SK-N-SH treated with all-trans-retinoic acid at 6 μM for 48 hours (cell line): Measurements from ENCODE around the gene CCDC197.

Source experiments
- ATAC-seq: fragments of 200-7000 bp; cut with Tn5 transposase; 3 replicates; pipeline ENCODE4 v1.9.1; 2020; ENCODE audit warnings: mild to moderate bottlenecking, moderate library complexity
- ARNTL ChIP-seq: fragments of 450-650 bp; formaldehyde crosslinking; IDR thresholded peaks from 2 replicates; pipeline ENCODE4 v1.5.0; 2020; ENCODE audit warnings: low read depth, mild to moderate bottlenecking, moderate library complexity, borderline replicate concordance
- CSDC2 ChIP-seq: fragments of 250-450 bp; sonication (Bioruptor Pico); IDR thresholded peaks from 2 replicates; pipeline ENCODE4 v1.5.0; 2020; ENCODE audit warnings: mild to moderate bottlenecking, moderate library complexity
- CSRNP3 ChIP-seq: fragments of 250-450 bp; sonication (Bioruptor Pico); IDR thresholded peaks from 2 replicates; pipeline ENCODE4 v1.5.1; 2021; ENCODE audit warnings: mild to moderate bottlenecking, moderate library complexity
- GLIS3 ChIP-seq: fragments of 250-450 bp; sonication (Bioruptor Pico); IDR thresholded peaks from 2 replicates; pipeline ENCODE4 v1.5.0; 2020; ENCODE audit warnings: mild to moderate bottlenecking, moderate library complexity
- ISL1 ChIP-seq: fragments of 250-450 bp; sonication (Bioruptor Pico); IDR thresholded peaks from 2 replicates; pipeline ENCODE4 v2.1.2; 2022; ENCODE audit warnings: mild to moderate bottlenecking, moderate library complexity
- OSR1 ChIP-seq: fragments of 250-450 bp; sonication (Bioruptor Pico); IDR thresholded peaks from 2 replicates; pipeline ENCODE4 v1.8.0; 2022; ENCODE audit warnings: moderate library complexity, mild to moderate bottlenecking, inconsistent platforms
- POU6F1 ChIP-seq: fragments of 250-450 bp; sonication (Bioruptor Pico); IDR thresholded peaks from 2 replicates; pipeline ENCODE4 v1.8.0; 2021; ENCODE audit warnings: low read depth, mild to moderate bottlenecking, moderate library complexity, borderline replicate concordance
- SNAI2 ChIP-seq: fragments of 250-450 bp; sonication (Bioruptor Pico); IDR thresholded peaks from 2 replicates; pipeline ENCODE4 v1.5.0; 2020; ENCODE audit warnings: mild to moderate bottlenecking, moderate library complexity
- TCF4 ChIP-seq: fragments of 250-450 bp; sonication (Bioruptor Pico); IDR thresholded peaks from 2 replicates; pipeline ENCODE4 v1.8.0; 2021; ENCODE audit warnings: mild to moderate bottlenecking, moderate library complexity, borderline replicate concordance
- TOX ChIP-seq: fragments of 250-450 bp; sonication (Bioruptor Pico); IDR thresholded peaks from 2 replicates; pipeline ENCODE4 v1.8.0; 2021; ENCODE audit warnings: mild to moderate bottlenecking, moderate library complexity, borderline replicate concordance
- TSHZ2 ChIP-seq: fragments of 250-450 bp; sonication (Bioruptor Pico); IDR thresholded peaks from 2 replicates; pipeline ENCODE4 v1.5.0; 2020; ENCODE audit warnings: mild to moderate bottlenecking, moderate library complexity
- ZFP30 ChIP-seq: fragments of 450-650 bp; formaldehyde crosslinking; IDR thresholded peaks from 2 replicates; pipeline ENCODE4 v1.5.0; 2022; ENCODE audit warnings: mild to moderate bottlenecking, moderate library complexity
- ZNF565 ChIP-seq: fragments of 450-650 bp; formaldehyde crosslinking; conservative IDR thresholded peaks from 2 replicates; pipeline ENCODE4 v1.5.0; 2020; ENCODE audit warnings: low read depth, mild to moderate bottlenecking, moderate library complexity
- ZNF70 ChIP-seq: fragments of 450-650 bp; formaldehyde crosslinking; IDR thresholded peaks from 2 replicates; pipeline ENCODE4 v1.5.0; 2020; ENCODE audit warnings: mild to moderate bottlenecking, moderate library complexity
- ZNF8 ChIP-seq: fragments of 450-650 bp; formaldehyde crosslinking; IDR thresholded peaks from 2 replicates; pipeline ENCODE4 v1.5.0; 2020; ENCODE audit warnings: mild to moderate bottlenecking, moderate library complexity

The CCDC197 gene

GRCh38 chr14:93989939-93990338 is 7.2 kb upstream of the CCDC197 start:
- TF ChIP-seq TCF4 (CRISPR knock-in tag) (no peak), CSDC2 (CRISPR knock-in tag) (no peak), ZNF70 (CRISPR knock-in tag) (no peak), TOX (no peak), ZNF565 (CRISPR knock-in tag) (no peak), ZNF8 (CRISPR knock-in tag) (no peak), GLIS3 (no peak)
- no peak for ATAC-seq

GRCh38 chr14:93991212-93991611 is 5.9 kb upstream of the CCDC197 start:
- TF ChIP-seq SNAI2, result no peak
- no peak for TF ChIP-seq CSRNP3
- no peak for TF ChIP-seq TSHZ2 (CRISPR knock-in tag)
- no peak for TF ChIP-seq ISL1 (CRISPR knock-in tag)
- no peak for TF ChIP-seq POU6F1 (CRISPR knock-in tag)
- no peak for TF ChIP-seq ARNTL (CRISPR knock-in tag)
- no peak for ATAC-seq

- no peak for ATAC-seq
- TF ChIP-seq ZNF565 (CRISPR knock-in tag) (no peak), POU6F1 (CRISPR knock-in tag) (no peak), ARNTL (CRISPR knock-in tag) (no peak)
Observed at GRCh38 chr14:93991649-93992048, 5.5 kb upstream of the CCDC197 start.

GRCh38 chr14:93993382-93993781 is 3.7 kb upstream of the CCDC197 start:
- TF ChIP-seq GLIS3 (no peak), OSR1 (CRISPR knock-in tag) (no peak), ZNF8 (CRISPR knock-in tag) (no peak), ZFP30 (CRISPR knock-in tag) (no peak), ZNF70 (CRISPR knock-in tag) (no peak), ARNTL (CRISPR knock-in tag) (no peak), POU6F1 (CRISPR knock-in tag) (no peak), CSRNP3 (no peak), TOX (no peak)
- no peak for ATAC-seq
